ENCODE data around the gene WDR82.

- no peak for TF ChIP-seq CTCF (IDR thresholded peaks at IDR 0.05)
- no peak for TF ChIP-seq POLR2A (IDR thresholded peaks at IDR 0.05)
These were observed 36.0 kb upstream of the WDR82 start for GRCh38 chr3:52314489-52314888.
